Stimulated activated CD8-positive, alpha-beta memory T cell treated with anti-CD3 and anti-CD28 coated beads, Interleukin-7, amount 100 ng/mL, for 4 hours (primary cell): ENCODE measurements around the gene NRXN3.

Source experiments
- DNase-seq, 2 donors: peaks; one replicate each; pipeline ENCODE4 v3.0.0-alpha.2; 2020; ENCODE audit warnings: low read depth in 2 of 2

The NRXN3 gene

DNA sequence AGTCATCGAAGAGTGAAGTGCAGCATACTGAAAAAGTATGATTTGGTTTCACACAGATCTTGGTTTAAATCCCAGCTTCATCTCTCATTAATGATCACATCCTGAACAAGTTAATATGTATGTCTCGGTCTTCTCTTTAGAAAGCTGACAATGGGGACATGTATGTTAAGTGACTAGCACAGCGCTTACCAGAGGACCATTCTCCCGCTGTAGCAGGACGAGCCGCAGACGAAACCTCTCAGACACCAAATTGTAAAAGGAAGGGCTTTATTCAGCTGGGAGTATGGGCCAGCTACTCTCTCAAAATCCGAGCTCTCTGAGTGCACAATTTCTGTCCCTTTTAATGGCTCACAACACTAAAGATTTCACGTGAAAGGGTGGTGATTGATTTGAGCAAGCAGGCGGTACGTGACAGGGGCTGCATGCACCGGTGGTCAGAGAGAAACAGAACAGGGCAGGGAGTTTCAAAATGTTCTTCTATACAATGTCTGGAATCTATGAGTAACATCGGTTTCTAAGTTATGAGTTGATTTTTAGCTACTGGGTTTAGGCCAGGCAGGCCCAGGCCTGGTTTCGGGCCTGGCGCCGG is 1358.7 kb downstream of the NRXN3 start:
- no peak for DNase-seq

DNA sequence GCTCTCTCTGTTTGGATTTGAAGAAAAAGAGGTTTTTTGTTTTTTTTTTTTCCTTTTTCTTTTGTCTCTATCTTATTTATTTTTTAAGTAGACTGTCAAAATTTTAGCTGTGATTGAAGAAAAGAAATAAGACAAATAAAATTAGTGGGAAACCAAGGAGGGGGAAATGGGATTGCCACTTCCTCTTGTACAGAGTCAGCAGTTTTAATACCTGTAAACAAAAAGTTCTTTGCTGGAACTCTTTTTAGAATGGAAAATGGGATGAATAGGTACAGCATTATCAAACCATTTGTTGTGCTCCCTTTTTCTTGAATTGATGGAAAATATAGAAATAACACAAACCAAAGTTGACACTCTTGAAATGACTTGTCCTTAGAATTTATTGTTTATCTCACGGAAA is 1360.4 kb downstream of the NRXN3 start:
- no peak for DNase-seq

DNA sequence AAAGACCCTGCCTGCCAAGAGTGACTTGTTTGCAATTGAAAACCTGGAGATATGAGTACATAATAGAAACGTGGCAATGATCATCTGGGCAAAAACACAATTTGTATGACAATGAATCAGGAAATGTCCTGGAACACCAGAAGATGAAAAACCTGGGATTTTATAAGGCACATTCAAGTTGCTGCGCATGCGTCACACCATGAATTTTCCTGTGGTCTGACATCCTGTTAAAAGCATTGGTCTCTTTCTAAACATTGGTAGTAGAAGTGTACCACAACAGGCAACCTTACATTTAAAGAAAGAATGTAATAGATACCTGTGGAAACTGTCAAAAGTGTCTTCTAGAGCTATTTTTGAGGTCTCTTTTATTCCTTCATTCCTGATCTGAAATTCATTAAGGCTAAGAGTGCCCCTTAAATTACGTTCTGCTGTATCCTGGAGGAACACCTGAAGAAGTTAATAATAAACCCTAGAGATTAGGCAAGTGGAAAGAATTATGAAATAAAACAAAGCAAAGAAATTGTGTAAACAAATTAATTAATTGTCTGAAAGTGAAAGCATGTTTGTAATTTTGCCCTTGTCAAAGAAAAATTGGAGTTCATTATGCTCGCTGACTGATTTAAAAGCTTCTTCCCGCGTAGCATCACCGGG is 1364.7 kb downstream of the NRXN3 start:
- DNase-seq, result no peak

DNA sequence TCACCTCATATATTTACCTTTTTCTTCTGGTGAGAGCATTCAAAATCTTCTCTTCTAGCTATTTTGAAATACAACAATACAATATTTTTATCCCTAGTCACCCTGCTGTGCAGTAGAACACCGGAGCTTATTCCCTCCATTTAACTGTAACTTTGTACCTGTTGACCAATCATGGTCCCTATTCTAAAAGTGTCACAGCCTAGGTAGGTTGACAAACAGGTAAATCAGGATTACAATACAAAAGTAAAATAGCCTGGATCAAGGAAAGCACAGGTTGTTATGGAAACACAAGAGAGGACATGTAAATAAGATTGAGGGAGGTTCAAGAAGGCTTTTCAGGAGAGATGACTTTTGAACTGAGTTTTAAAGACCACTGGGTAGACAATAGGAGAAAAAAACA is 1370.2 kb downstream of the NRXN3 start:
- DNase-seq, result no peak

DNA sequence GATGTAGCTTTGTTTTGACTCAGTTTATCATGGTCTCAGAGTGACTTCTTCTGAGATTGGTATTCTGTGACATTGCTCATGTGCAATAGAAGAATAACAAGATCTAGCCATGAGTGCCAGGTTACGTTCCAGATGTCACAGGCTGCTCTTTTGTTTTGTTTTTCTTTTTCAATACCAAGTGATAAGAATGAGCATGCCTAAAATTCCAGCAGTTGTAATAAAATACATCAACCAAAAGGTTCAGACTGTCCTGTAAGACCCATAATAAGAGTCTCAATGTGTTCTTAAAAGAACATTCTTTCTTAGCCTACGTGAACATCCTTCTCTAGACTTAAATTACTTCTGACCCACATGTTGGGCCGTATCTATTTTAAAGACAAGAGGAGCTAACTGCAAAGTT is 1371.9 kb downstream of the NRXN3 start:
- DNase-seq, result no peak

DNA sequence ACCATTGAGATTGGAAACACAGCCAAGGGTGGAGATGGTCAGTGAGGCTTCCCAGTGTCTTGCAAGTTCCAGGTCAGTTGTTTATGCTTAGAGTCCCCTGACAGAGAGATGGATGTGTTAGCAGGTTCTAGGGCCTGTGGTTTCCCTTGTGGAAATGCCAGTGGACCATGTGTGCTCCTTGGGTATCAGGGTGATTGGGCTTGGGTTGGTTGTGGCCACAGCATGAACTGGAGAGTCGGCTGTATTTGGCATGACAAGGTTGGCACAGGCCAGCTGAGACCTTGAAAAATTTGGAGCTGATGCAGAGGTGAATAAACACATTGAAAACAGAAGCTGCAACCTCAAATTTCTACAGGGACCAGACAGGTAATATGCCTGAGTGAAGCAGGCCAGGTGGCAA is 1373.2 kb downstream of the NRXN3 start:
- no peak for DNase-seq

DNA sequence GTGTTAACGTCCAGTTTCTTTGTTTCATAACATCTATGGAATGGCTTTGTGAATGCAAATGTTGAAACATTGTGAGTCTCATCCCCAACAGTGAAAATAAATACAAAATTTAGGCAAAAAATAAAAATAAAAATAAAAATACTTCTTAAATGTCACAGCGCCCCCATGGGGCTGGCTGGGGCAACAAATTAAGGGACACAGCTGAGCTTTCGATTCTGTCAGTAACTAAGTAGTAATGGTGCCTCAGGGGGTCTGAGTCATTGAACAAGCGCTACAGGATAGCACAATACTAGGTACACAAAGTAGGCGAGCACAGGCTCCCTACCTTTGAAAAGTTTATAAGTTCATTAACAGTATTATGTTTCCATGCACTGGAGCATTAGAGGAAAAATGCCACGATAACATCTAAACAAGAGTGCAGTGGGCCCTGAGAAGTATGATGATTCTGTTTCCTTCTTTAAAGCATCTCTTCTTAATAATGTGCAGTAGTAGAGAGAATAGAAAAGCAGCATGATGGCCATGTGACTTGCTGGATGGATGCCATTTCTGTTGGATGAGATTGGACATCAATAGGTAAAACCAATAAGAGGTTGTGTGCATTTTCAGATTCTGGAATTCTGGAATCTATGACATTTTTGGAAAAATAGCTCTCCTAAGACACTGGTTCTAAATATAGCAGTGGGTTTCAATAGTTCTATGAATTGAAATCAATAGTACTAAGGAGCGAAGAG is 1374.0 kb downstream of the NRXN3 start:
- no peak for DNase-seq

DNA sequence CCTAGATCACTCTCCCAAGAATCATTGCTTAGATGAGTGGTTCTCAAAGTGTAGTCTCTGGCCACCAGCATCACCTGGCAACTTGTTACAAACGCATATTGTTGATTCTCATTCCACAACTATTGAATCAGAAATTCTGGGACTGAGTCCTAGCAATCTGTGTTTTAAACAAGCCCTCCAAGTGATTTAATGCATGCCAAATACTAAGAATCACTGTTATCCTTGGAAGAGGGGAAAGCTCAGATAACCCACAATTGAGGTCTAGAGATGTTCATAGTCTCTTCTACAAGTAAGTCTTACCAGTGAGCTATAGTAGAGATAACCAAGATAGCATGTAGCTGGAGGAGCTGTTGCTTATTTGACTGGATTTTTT is 1374.5 kb downstream of the NRXN3 start:
- DNase-seq, result no peak

DNA sequence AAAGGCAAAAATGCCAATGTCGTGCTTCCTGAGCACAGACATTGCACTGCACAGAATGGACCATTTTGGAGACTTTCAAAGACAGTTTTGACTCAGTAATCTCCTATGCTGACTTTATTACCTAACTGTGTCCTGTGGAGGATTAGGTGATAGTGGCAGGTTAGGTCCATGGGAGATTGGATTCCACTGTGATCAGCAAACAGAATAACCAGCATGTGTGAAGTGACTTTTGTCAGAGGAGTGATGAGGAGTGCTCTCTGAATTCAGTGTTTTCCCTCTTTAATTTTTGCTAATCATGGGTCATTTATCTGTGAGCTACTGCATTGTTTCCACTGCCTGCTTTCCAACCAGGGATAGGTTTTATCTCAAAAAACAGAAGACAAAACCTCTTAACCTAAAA is 1378.7 kb downstream of the NRXN3 start:
- DNase-seq, result no peak

DNA sequence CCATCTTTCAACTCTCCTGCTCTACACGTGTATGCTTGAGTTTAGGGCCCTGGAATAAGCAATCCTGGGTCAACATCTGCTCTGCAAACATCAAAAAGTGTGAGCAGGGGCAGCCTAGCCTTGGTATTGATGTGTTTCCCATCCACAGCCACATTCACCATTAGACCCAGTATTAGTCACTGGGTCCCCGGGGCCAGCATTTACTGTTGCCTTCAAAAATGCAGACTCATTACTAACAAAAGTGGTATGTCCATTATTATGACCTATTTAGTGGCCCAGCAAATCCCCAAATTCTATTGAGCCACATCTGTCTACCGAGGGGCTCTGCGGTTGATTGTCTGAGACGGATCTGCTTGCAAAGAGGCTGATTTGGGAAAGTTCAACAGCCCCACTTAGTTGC is 1379.3 kb downstream of the NRXN3 start:
- no peak for DNase-seq

DNA sequence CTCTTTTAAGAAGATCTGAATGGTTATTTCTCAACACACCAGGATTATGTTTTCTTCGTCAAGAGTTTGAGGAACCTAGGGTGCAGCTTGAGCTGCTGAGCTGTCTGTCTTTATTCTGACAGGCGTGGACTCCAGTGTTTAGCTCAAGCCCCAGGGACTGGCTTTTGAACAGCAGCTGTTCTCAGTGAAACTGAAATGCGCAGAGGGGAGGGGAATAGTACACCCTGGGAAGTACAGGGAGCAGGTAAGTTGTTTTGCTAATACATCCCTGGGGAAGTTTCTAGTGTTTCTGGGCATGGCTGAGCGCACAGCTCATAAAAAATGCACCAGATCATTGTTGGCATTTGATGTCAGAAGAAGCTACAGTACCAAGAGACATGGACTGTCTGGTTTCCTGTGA is 1381.3 kb downstream of the NRXN3 start:
- no peak for DNase-seq

DNA sequence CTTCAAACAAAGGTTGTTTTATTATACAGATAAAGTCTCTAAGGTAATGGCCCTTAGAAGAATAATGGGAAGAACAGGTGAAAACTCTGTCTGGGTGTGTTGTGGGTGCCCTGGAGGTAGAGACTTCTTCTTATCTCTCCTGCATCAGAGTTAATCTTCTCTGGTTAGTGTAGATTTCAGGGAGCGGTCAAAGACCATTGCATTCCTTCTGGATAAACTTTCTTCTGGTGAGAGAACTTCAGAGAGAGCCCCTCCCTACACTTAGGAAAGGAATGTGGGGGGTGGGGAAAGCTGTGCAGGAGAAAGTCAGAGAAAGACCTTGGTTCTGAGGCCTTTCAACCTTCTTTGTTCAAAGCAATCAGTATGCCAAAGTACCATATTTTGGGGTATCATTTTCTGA is 1382.6 kb downstream of the NRXN3 start:
- no peak for DNase-seq

DNA sequence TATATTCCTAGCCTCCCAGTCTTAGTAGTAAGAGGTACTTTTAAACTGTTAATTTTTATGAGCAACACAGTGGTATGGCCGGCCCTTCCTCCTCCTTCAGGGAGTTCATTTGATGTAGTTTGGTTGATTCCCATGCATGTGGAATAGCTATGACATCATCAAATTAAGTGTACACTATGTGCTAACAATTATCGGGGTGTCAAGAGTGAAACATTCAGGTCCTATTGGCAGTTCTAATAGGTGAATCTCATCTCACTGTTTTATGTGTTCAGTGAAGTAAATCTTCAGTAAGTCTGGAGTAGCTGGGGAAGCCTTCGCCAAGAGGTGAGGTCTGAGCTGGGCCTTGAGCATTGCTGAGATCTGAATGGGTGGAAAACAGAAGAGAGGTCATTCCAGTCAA is 1384.6 kb downstream of the NRXN3 start:
- DNase-seq, result no peak

DNA sequence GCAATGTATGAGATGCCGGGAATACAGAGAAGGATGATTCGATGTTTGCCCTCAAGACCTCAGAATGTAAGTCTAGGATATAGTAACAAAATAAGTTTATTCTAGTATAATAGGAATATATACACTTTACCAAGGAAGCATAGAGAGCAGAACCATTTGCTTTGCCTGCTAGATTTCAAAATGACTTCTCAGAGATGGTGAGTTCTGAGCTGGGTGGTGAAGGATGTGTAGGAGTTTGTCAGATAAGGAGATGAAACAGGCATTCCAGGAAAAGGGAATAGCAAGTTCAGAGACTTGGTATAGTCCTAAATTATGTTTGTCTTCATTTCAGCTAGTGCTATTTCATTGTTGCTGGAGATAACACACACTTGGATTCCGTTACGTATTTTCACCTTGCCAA is 1385.3 kb downstream of the NRXN3 start:
- no peak for DNase-seq

DNA sequence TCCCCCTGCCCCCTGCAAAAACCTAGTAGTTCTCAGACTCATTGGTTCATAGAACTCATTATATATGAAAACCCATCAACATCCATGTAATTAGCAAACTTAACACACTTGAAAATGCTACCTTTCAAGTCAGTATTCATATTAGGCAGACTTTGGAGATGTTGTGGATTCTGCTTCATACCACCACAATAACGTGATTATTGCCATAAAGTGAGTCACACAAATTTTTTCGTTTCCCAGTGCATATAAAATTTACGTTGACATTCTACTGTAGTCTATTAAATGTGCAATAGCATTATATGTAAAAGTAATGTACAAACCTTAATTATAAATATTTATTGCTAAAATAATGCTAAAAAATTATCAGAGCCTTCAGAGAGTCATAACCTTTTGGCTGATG is 1387.1 kb downstream of the NRXN3 start:
- DNase-seq, result no peak

DNA sequence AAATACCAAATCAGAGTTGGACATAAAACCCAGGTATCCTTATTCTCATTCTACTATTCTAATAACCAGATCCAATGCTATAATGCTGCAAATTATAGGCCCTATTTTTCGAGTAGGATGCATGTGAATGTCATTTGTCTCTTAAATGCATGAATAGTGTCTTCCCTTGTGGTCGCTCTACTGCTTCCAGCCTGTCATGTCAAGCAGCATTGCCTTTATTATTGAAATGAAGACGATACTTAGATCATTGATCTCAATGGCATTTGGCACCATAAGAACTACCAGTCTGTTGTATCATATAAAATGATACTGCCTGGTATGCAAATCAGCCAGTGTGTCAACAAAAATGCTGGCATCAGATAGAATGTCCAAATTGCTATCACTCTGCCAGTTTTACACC is 1392.0 kb downstream of the NRXN3 start:
- DNase-seq, result no peak

DNA sequence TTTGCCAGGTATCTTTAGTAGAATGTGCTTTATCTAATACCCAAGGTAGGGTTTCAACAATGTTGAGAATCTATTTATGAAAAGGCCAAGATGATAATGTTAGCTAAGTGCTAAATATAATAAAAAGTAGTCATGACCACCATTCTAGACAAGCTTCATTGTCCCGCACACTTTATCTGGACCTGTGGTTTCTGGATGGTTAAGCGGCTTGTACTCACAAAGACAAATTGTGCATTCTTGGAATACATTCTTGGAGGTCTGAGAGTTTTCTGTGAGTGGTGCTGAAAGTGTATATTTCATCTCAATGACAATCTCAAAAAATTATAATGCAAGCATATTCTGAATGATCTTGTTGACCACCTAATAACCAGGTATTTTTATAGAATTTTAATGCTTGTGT is 1394.2 kb downstream of the NRXN3 start:
- DNase-seq, result no peak

DNA sequence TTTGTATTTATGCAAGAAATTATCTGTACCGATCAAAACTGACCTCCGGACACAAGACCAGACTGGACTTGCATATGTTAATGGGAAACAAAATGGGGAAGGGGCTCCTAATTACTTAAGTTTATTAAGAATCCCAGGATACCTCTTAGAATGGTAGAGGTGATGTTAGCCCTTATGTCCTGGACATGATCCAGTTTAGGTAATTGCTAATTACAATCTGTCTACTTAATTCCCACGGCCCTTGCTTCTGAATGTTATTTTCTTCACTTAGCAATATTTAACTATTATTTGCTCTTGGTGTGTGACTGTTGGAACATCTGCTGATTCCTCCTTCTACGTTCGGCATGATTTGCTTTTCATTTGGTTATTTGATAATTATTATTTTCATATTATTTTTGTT is 1397.1 kb downstream of the NRXN3 start:
- no peak for DNase-seq

DNA sequence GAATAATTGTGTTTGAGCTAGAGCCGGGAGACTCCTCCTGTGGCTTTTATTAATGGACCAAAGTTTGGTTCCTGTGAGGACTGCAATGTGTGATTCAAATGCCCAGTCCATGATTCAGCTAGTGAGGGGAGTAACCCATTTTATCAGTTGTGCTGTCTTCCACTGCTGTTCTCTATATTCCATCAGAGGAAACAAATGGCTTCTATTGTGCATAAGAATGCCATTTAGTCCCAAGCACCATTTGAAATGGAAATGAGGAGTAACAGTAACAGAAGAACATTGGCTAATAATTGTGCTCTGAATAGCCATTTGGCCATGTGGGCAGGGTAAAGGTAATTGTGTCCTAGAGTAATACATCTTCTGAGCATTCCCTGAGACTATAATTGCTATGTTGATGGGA is 1398.4 kb downstream of the NRXN3 start:
- no peak for DNase-seq

DNA sequence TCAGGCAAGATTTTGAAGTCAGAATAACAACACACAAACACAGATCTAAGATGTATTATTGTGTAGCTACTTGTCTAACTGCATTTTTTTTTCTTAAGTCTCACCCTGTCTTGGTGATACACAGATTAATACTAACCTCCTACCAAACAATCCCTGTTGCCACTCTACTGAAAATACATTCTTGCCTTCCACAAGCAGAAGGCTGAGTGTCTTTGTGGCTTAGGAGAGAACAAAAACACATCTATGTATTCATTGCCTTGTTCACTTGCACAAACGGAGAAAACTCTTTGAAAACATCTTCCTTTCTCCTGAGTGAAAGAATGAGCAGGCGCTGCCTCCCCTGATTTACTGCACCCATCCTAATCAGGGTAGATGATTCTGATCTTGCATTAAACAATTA is 1398.9 kb downstream of the NRXN3 start:
- no peak for DNase-seq

DNA sequence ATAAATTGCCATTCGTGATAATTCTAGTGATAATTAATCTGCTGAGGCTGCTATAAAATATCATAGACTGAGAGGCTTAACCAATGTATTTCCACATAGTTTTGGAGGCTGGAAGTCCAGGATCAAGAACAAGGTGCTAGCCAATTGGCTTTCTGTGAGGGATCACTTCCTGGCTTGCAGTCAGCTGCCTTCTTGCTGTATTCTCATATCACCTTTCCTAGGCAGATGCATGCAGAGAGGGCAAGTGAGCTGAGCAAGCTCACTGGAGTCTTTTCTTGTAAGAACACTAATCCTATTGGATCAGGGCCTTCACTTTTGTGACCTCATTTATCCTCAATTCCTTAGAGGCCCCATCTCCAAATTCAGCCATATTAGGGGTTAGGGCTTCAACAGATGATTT is 1400.5 kb downstream of the NRXN3 start:
- DNase-seq, result no peak

DNA sequence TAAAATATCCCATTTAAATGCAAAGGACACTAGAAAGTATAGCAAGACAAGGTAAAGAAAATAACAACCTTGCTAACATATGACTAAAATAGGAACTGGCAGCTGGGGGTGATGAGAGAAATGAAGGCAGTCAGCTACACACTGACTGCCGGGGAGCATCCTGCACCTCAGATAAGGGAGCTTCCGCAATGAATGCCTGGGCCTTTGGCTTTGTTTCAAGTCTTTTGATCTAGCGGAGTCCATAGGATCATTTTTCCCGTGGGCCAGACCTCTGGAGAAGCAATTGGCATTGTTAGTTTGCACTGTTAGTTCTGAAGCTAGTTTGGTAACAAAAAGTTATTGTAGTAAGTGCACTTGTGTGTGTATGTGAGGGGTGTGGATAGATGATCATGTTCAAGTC is 1401.2 kb downstream of the NRXN3 start:
- DNase-seq, result no peak

DNA sequence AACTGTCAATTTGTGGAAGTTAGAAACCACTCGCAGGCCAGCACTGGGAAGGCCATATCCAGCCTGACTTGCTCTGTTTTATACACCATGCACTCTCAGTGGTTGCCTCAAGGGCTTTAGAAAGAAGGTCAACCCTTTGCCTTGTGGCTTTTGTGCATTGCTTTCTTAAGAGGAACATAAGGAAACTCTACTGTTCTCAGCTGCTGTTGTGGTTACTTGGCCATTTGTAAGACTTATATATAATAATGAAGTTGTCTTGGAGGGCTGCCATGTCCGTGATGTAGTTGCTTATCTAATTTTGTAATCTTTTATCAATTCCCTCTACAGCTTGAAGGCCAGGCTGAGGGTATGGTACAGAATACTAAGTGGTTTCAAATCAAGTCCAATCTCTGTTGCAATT is 1403.3 kb downstream of the NRXN3 start:
- DNase-seq, result no peak

DNA sequence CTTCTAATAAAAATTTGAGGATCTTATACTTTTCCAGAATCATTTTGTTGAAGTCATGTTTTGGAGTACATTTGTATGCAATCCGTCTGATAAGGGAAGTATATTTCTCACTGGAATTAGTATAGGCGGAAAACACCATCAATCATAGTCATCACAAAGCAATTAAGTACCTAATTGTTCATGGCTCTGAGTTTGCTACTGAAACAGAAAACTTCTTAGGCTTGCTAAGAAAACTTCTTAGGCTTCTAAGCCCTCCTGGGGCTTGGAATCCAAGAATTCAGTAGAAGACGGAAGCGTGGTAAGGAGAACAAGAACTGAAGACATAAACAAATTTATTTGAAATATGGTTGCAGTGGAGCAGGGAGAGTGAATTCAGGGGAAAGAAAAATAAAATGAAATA is 1404.9 kb downstream of the NRXN3 start:
- DNase-seq, result no peak
